ENCODE measurements around the gene CT55. TPM values are rescaled to one million over a fixed set of nuclear protein-coding genes. Genes with fewer than 3 reads are reported as not detected.
"Not testable (repeated sequence)": the region's sequence is repeated elsewhere in the genome, so short reads cannot be mapped to it uniquely, and the experiment has no call there.

Gene CT55
- total RNA-seq, 1 experiment from 2014 or later = not detected

- Histone ChIP-seq H3K4ac (ENCODE audit: low read depth, low read length) (no peak overlapping the region), H4K91ac (ENCODE audit: insufficient read length, low read depth, low read length) (no peak overlapping the region), H2BK120ac (ENCODE audit: low read depth, low read length, poor library complexity, severe bottlenecking) (no peak overlapping the region), H2AK5ac (ENCODE audit: insufficient read length, low read length) (no peak overlapping the region), H3K27me3 (ENCODE audit: insufficient read depth, low read length) (no peaks in the 10 kb centered on the region), H4K8ac (replicated peaks; ENCODE audit: insufficient read length, low read depth, low read length) (no peak overlapping the region), H3K23ac (ENCODE audit: insufficient read length, low read depth, low read length) (no peak overlapping the region), H3K18ac (ENCODE audit: insufficient read length, low read depth, low read length) (no peak overlapping the region), H3K9ac (ENCODE audit: extremely low read depth, insufficient read length, low read length) (no peak overlapping the region), H3K79me2 (ENCODE audit: insufficient read depth, low read length) (no peaks in the 10 kb centered on the region), H3K27ac (ENCODE audit: insufficient read length, low read depth, low read length) (no peak overlapping the region), H3K9me3 (ENCODE audit: control insufficient read depth, low read depth, low read length) (peaks cover 30% of the 10 kb centered on the region), H3K56ac (ENCODE audit: insufficient read length, low read depth, low read length) (no peak overlapping the region), H3K4me2 (ENCODE audit: insufficient read depth, insufficient read length, low read length) (no peak overlapping the region), H3K4me1 (ENCODE audit: insufficient read depth, low read length) (no peaks in the 10 kb centered on the region), H2BK15ac (ENCODE audit: low read depth, low read length) (no peak overlapping the region), H3T11ph (ENCODE audit: low read length) (no peak overlapping the region), H2BK5ac (ENCODE audit: insufficient read length, low read length) (no peak overlapping the region), H3K14ac (ENCODE audit: insufficient read depth, low read length) (no peak overlapping the region), H4K20me1 (ENCODE audit: control insufficient read depth, insufficient read depth, insufficient read length) (no peaks in the 10 kb centered on the region), H3K23me2 (ENCODE audit: insufficient read length, low read depth, low read length, poor library complexity, severe bottlenecking) (no peaks in the 10 kb centered on the region), H4K5ac (ENCODE audit: insufficient read length, low read depth, low read length) (no peak overlapping the region), H2AFZ (ENCODE audit: low read length) (no peak overlapping the region), H2BK12ac (ENCODE audit: insufficient read length, low read depth, low read length) (no peak overlapping the region), H3K79me1 (ENCODE audit: insufficient read depth, low read depth, low read length, poor library complexity, severe bottlenecking) (no peaks in the 10 kb centered on the region), H2BK20ac (ENCODE audit: low read depth, low read length, poor library complexity, severe bottlenecking) (no peak overlapping the region)
- H3K36me3 Mint-ChIP-seq (ENCODE audit: insufficient read depth in 1 of 3, low read depth in 3 of 3) = peaks cover 0 to 9% (median 0%) of the 10 kb centered on the region in 3 experiments; a peak in 3 of 7 replicates
- no CpG with 5 or more reads among the region's 3 CpGs for WGBS (ENCODE audit: extremely low coverage, insufficient read length, low lambda C conversion rate)
- no peak for TF ChIP-seq CTCF (conservative IDR thresholded peaks at IDR 0.05)
- H3K4me3 Mint-ChIP-seq = no peak overlapping the region
- DNase-seq = no peak
- peaks cover 41 to 46% of the 10 kb centered on the region in 2 experiments for H3K9me3 Mint-ChIP-seq
- H3K27ac Mint-ChIP-seq = no peak overlapping the region
- H3K27me3 Mint-ChIP-seq (ENCODE audit: low read depth) = peaks cover 2% of the 10 kb centered on the region; the same call in 1 of the 2 replicates
- H3K4me1 Mint-ChIP-seq = no peaks in the 10 kb centered on the region
Observed at GRCh38 chrX:135168486-135168885, 2.7 kb downstream of the CT55 start.

DNA sequence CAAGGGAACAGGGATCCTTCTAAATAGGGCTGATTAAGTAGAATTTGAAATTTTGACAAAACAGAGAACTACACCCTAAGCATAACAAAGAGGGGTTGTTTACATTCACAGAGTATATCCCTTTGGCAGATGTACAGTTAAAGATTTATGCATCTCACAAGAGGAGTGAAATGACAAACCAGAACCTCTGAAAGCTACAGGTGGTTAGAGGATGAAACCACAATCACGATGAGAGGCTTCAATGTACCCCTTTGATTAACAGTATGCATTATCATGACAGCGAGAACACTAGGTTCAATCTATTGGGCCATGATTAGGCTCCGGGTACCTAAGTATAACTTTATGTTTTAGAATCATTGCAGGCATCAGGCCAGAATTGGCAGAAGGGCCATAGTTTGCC is 16.5 kb downstream of the CT55 start:
- not testable (repeated sequence) for H3T11ph ChIP-seq (ENCODE audit: low read length); H3K9ac ChIP-seq (ENCODE audit: extremely low read depth, insufficient read length, low read length); H2BK120ac ChIP-seq (ENCODE audit: low read depth, low read length, poor library complexity, severe bottlenecking); H3K27me3 Mint-ChIP-seq (ENCODE audit: low read depth); DNase-seq; H3K9me3 ChIP-seq (ENCODE audit: control insufficient read depth, low read depth, low read length); H3K27me3 ChIP-seq (ENCODE audit: insufficient read depth, low read length); H3K9me3 Mint-ChIP-seq; H4K5ac ChIP-seq (ENCODE audit: insufficient read length, low read depth, low read length); H2AFZ ChIP-seq (ENCODE audit: low read length); H3K14ac ChIP-seq (ENCODE audit: insufficient read depth, low read length); H3K23ac ChIP-seq (ENCODE audit: insufficient read length, low read depth, low read length); H3K79me1 ChIP-seq (ENCODE audit: insufficient read depth, low read depth, low read length, poor library complexity, severe bottlenecking); H3K27ac Mint-ChIP-seq; H3K18ac ChIP-seq (ENCODE audit: insufficient read length, low read depth, low read length); H3K4me1 ChIP-seq (ENCODE audit: insufficient read depth, low read length); H3K79me2 ChIP-seq (ENCODE audit: insufficient read depth, low read length); H3K23me2 ChIP-seq (ENCODE audit: insufficient read length, low read depth, low read length, poor library complexity, severe bottlenecking); H4K20me1 ChIP-seq (ENCODE audit: control insufficient read depth, insufficient read depth, insufficient read length); H3K4me1 Mint-ChIP-seq; H2BK12ac ChIP-seq (ENCODE audit: insufficient read length, low read depth, low read length); H3K56ac ChIP-seq (ENCODE audit: insufficient read length, low read depth, low read length); H3K4me3 Mint-ChIP-seq; H3K36me3 Mint-ChIP-seq (ENCODE audit: insufficient read depth in 1 of 3, low read depth in 3 of 3); H2BK5ac ChIP-seq (ENCODE audit: insufficient read length, low read length); H4K8ac ChIP-seq (replicated peaks; ENCODE audit: insufficient read length, low read depth, low read length); H3K4me2 ChIP-seq (ENCODE audit: insufficient read depth, insufficient read length, low read length); H2AK5ac ChIP-seq (ENCODE audit: insufficient read length, low read length); H2BK20ac ChIP-seq (ENCODE audit: low read depth, low read length, poor library complexity, severe bottlenecking); H3K27ac ChIP-seq (ENCODE audit: insufficient read length, low read depth, low read length); H4K91ac ChIP-seq (ENCODE audit: insufficient read length, low read depth, low read length); H2BK15ac ChIP-seq (ENCODE audit: low read depth, low read length); H3K4ac ChIP-seq (ENCODE audit: low read depth, low read length)
- WGBS (ENCODE audit: extremely low coverage, insufficient read length, low lambda C conversion rate) = no CpG with 5 or more reads among the region's 3 CpGs
